D721Med (cell line): ENCODE data around the gene AARS2.
"Not testable (repeated sequence)": the region's sequence is repeated elsewhere in the genome, so short reads cannot be mapped to it uniquely, and the experiment has no call there.

Source experiments
- DNase-seq: peaks from one replicate; pipeline ENCODE4 v3.0.0; 2011; ENCODE audit warnings: low spot score; ENCODE audit not compliant: insufficient read length
- FAIRE-seq: peaks from 2 replicates; lab custom pipeline; 2011; peaks lifted over from hg19 to GRCh38; lab: Jason Lieb, UNC
- CTCF ChIP-seq: IDR thresholded peaks from 2 replicates; pipeline ENCODE4 v1.5.1; 2012; ENCODE audit warnings: mild to moderate bottlenecking, control low read depth; ENCODE audit not compliant: insufficient read depth; ENCODE audit errors: missing control alignments

Gene AARS2

GRCh38 chr6:44312901-44313788, at the start of gene AARS2:
Gene AARS2, minus strand, starts transcription at chr6:44313347. Its CDS starts 24 bp downstream, at chr6:44313323.
- peak; percentile 91 for TF ChIP-seq CTCF
- DNase-seq (peak; percentile 63), FAIRE-seq (no peak)

DNA sequence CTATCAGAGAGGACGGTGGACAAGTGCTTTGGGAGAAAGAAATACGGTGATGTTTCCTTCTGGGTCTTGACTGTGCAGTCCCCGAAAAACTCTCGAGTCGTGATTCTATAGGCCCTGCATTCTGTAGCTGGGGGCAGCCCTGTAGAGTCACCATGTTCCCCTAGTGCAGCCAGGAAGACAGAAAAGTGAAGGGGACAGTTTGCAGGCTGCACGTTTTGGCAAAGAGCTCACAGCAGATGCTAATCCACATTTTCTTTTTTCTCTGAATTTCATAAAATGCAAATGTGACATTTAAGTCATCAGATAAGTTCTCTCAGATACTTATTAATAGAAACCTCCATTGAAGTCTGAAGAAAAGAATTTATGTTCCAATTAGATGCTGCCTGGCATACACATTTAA, 48.8 kb upstream of the AARS2 start:
- no peak for FAIRE-seq
- no peak for TF ChIP-seq CTCF
- no peak for DNase-seq

GRCh38 chr6:44359973-44360372, 46.8 kb upstream of the AARS2 start:
- FAIRE-seq (no peak), DNase-seq (no peak)
- TF ChIP-seq CTCF, result no peak

DNA sequence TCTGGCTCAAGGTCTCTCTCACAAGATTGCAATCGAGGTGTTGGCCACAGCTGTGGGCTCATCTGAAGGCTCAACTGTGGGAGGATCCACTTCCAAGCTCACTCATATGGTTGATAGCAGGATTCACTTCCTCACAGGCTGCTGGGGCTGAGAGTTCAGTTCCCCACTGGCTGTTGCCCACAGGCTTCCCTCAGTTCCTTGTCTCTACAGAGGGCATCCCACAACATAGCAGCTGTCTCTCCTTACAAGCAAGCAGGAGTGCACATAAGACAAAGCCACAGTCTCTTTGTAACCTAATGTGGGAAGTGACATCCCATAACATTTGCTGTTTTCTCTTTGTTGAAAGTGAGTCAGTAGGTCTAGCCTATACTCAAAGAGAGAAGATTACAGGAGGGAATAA, 43.3 kb upstream of the AARS2 start:
- FAIRE-seq, result no peak
- no peak for TF ChIP-seq CTCF
- no peak for DNase-seq

- DNase-seq (no peak), FAIRE-seq (no peak)
- no peak for TF ChIP-seq CTCF
Measured at GRCh38 chr6:44355640-44356039, 42.5 kb upstream of the AARS2 start.

GRCh38 chr6:44353336-44353735, 40.2 kb upstream of the AARS2 start:
- no peak for TF ChIP-seq CTCF
- FAIRE-seq, result no peak
- DNase-seq, result no peak

DNA sequence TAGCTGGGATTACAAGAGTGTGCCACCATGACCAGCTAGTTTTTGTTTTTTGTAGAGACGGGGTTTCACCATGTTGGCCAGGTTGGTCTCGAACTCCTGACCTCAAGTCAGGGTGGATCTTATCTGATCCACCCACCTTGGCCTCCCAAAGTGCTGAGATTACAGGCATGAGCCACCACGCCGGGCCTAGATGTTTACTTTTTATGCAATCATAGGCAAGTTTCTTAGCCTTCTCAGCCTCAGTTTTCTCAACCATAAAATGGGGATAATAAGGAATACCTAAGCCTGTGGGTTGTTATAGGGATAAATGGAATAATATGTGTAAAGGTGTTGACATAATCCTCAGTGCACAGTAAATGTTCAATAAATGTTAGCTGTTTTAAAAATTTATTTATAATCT, 39.1 kb upstream of the AARS2 start:
- no peak for DNase-seq
- no peak for FAIRE-seq
- no peak for TF ChIP-seq CTCF

DNA sequence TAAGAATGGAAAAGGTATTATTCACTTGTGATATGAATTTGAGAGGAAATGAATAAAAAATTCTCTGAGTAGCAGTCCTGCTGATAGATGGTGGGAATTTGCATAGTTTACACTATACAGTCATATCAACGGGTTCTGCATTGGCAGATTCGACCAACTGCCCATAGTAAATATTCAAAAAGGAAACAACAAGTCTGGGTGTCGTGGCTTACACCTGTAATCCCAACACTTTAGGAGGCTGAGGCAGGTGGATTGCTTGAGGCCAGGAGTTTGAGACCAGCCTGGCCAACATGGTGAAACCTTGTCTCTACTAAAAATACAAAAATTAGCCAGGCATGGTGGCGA, 37.5 kb upstream of the AARS2 start:
- not testable (repeated sequence) for FAIRE-seq, DNase-seq
